GM10266 (cell line): ENCODE data around the gene ZNF280C.
A peak's percentile ranks its signal among the peaks of the same experiment; 100 is the strongest.

Source experiments
- DNase-seq: peaks from one replicate; pipeline ENCODE4 v3.0.0; 2012; ENCODE audit errors: extremely low spot score
- CTCF ChIP-seq: IDR thresholded peaks from 2 replicates; pipeline ENCODE4 v1.5.1; 2012; ENCODE audit warnings: mild to moderate bottlenecking, low read depth; ENCODE audit not compliant: control insufficient read depth, insufficient read depth; ENCODE audit errors: missing control alignments

ZNF280C gene

GRCh38 chrX:130170752-130171445 lies 97.8 kb downstream of the ZNF280C start:
- DNase-seq: peak; percentile 77
- TF ChIP-seq CTCF: no peak

- no peak for DNase-seq
- no peak for TF ChIP-seq CTCF
These were observed 101.7 kb downstream of the ZNF280C start for GRCh38 chrX:130167040-130167439.

- no peak for DNase-seq
These were observed 102.3 kb downstream of the ZNF280C start for GRCh38 chrX:130166503-130166777.

GRCh38 chrX:130165703-130166502 lies 102.8 kb downstream of the ZNF280C start, which contains the start of gene AIFM1:
Gene AIFM1, minus strand, starts transcription at chrX:130165841. Its CDS starts 185 bp downstream, at chrX:130165656.
- TF ChIP-seq CTCF: no peak
- peak; percentile 80 for DNase-seq

More at GRCh38 chrX:130166503-130166777, 102.3 kb downstream of the ZNF280C start:
- TF ChIP-seq CTCF: no peak

GRCh38 chrX:130165181-130165702 lies 103.5 kb downstream of the ZNF280C start:
- no peak for DNase-seq
- TF ChIP-seq CTCF: no peak

- no peak for TF ChIP-seq CTCF
- no peak for DNase-seq
These were observed 105.3 kb downstream of the ZNF280C start for GRCh38 chrX:130163398-130163797.
